GM18867 (cell line): Measurements from ENCODE around the gene SEMA3C.

Experiments
- ATAC-seq: cut with Tn5 transposase; IDR thresholded peaks from one replicate; pipeline ENCODE4 v1.9.1; 2021; ENCODE audit warnings: mild to moderate bottlenecking, moderate library complexity; ENCODE audit not compliant: unreplicated experiment

SEMA3C gene

DNA sequence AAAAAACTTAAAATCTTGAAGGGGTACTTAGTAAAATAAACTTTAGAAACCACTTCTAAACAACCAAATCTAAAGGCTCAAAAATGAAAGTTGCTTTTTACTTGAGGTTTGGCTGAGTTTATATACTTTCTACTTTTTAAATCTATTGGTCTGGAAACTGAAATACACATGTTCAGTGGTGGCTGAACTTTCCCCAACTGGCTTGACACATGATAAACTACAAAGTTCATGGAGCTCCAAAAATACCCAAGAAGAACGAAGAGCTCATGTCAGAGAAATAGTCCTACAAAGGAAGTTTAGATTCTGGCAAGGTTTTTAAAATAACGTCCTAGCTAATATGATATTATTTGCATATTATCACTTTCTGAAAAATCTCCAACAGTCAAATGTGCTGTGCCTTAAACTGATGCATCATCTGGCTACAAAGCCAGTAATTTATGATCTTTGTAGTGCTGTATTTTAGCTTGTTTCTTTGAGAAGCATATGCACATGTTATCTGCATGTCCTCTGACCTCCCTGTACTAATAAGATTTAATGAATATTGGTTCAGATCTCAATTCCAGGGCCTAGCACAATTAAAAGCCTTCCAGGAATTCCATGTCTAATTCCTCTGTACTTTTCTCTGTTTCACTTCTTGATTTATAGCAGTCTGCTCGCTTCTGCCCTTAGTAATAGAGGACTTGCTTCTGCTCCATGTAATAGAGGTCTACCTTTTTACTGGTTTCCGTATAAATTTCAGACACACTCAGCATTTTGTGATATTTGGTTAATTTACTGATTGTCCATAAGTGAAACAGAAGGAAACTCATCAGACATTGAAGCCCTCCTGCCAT, 28.2 kb downstream of the SEMA3C start:
- ATAC-seq, result no peak

DNA sequence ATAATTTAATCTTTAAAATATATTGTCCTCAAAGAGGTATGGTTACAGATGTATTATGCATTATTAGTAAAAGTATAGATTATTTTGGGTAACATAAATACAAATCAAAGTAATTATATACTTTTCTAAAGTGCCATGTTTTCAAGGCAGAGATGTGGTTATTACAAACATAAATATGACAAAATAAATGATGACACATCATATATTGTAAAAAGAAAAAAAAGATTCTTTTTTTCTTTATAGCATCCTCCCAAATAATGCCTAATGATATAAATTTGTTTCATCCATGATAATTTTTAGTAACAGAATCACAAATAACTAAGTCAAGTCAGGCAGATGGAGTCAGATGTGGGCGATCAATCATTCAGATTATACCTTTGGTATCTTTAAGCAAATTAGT, 29.3 kb downstream of the SEMA3C start:
- no peak for ATAC-seq

DNA sequence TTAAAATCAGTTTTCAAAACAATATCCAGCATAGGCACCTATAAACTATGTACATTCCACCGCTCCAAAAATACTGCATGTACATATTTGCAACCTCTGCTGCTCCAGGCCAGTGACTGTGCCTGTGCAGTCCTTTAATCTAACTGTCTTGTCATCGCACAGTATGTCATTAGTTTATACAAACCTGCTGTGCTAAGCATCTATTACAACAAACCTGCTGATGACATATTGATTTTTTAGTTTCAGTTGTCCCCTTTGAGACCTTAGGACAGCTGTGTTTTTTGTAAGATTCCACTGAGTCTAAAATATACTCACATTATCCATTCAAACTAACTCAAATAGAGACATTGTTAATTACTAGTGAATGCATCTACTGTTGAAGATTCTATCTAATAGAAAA, 33.1 kb downstream of the SEMA3C start:
- no peak for ATAC-seq

DNA sequence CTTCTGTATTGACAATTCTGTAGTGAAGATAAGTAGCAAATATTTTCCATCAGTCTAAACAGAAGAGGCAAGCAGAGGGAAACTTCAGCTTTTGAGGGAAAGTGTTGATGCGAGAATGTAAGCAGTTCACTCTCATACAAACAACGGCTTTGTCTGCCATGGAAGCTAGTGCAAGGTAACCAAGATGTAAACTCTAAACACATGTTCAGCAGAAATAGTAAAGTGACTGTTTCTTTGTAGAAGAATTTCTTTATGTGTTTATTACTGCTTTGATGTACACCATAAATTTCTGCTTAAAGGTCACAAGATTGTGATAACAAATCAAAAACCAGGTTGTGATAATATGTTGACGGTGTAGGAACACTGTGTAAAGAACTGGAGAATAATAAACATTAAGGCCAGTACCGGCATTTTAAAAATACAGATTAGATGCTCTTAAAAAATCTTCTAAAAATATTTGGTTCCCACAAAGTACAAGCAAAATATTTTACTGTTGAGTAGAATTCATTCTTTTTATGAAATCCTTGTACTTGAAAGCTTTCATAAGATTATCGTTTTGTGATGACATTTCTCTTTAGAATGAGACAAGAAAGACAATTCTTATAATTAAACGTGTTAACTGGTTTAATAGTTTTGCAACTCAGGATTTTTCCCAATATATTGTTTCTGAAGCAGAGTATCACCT, 34.2 kb downstream of the SEMA3C start:
- ATAC-seq, result no peak

DNA sequence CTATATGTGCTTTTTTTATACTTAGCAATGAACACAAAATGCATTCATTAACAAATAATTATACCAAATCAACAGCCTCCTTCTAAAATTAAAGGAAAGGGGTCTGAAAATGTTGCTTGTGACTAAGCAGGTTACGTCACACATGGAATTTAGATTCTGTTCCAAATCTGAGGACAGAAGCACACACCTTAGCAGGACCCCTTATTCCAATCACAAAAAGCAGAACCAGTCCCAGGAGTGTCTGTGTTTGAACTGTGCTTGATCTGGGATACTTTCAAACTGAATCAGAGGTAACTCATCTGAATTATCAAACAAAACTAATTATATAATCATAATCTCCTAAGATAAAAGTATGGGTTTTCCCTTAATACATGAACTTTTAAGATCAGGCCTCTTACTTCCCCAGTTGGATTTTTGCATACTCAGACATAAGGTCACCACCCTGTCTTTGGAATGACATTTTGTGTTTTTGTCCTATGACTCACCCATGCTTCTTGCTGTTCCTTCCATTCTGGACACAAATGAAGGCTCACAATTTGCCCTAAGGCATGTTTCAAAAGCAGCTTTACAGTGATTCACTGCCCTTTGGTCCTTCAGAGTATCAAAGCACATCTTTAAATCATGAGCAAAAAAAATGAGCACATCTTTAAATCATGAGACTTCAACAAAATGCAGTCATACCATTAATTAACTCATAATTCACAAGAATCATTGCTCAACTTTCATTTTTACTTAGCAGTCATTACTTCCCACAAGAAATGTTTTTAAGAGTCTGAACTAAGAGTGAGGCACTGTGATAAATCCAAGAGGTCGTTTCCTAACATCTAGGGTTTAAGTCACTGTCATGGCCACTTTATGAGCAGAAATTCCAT, 35.5 kb downstream of the SEMA3C start:
- no peak for ATAC-seq

DNA sequence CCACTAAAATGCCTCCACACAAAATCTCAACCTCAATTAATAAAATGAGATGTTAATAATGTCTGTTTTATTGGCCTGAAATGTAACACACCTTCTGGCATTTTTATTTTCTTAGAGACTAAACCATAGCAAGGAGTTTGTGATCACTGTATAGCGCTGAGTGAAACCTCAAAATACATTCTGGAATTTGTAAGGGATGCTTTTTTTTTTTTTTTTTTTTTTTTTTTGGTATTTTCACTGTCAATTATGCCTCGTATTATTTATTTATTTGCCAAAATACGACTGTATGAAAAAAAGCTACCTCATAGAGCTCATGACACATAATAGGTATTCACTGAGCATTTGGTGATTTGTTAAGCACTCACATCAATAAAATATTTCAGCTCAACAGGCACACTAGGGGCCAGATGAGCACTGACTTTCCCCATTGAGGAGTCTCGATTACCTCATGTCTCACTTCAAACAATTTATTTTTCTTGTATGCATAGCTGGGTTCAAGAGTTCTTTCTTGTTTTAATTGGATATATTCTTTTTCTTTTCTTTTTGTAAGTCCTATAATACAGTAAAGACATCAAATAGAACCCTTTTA, 36.5 kb downstream of the SEMA3C start:
- ATAC-seq, result no peak

DNA sequence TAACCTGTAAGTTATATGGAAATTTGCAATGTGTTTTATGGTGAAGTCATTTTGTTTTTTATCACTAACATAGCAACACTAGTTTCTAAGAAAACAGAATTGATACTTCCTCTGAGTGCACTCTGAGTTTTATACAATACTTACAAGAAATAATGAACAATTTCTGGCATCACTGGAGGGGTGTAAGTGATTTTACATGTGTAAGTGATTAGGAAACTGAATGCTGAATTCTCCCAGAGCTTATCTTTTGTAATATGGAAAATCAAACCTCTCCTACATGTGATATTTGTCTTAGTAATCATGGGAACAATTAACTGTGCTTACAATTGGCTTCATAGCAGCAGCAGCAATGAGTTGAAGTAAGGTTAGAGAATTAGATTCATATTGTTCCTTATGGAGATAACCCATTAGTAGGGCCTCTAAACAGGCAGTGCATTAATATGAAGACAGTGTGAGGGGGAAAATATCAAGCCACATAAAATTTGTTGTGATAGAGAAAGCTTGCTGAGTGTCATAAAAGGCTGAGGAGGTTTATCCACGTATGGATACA, 37.4 kb downstream of the SEMA3C start:
- no peak for ATAC-seq

DNA sequence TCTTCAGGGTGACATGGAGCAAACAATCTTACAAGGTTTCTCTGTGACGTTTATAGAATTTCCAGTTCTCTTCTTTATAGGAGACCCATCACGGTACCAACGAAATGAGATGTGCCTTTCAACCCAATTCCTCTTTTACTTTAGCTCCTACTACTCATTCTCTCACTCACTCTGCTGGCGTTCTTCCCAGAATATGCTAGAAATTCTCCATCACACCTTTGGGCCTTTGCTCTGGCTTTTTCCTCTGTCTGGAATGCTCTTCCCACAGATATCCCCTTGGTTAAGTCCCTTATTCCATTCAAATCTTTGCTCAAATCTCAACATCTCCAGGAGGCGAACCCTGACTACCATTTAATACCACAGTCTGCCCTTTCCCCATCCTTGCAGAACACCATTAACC, 39.0 kb downstream of the SEMA3C start:
- no peak for ATAC-seq

DNA sequence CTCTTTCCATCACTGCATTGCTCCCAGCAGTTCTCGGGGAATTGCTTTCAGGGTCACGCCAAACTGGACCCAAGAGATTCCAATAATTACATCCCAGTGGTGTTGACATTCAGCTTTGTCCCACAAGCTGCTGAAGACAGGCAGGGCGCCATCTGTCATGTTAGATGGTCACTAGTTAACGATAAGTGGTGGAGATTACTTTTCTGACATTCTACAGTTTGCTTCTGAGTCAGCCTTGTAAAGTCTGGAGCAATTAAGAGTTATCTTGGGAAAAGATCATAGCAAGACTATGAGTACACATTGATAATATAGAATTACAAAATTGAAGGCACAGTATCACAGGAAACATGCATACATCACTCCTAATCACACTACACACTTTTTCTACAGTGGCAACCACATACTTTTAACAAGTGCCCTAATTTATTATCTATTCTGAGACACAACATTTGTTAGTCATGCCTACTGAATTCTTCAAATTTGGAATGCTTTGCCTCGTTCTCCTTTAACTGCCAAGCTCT, 41.9 kb downstream of the SEMA3C start:
- no peak for ATAC-seq

DNA sequence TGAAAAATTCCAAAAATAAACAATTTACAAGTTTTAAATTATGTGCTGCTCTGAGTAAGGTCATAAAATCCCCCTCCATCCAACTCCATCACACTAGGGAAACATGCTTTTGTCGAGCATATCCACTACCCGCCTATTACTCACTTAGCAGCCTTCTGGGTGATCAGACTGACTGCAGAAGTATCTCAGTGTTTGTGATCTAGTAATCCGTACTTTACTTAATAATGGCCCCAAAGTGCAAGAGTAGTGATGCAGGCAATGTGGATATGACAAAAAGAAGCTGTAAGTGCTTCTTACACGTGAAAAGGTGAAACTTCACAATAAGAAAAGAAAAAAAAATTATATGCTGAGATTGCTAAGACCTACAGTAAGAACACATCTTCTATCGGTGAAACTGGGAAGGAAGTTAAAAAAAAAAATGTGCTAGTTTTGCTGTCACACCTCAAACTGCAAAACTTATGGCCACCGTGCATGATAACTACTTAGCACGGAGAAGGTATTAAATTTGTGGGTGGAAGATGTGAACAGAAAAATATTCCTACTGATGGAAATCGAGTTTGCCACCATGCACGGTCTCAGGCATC, 43.2 kb downstream of the SEMA3C start:
- ATAC-seq, result no peak

DNA sequence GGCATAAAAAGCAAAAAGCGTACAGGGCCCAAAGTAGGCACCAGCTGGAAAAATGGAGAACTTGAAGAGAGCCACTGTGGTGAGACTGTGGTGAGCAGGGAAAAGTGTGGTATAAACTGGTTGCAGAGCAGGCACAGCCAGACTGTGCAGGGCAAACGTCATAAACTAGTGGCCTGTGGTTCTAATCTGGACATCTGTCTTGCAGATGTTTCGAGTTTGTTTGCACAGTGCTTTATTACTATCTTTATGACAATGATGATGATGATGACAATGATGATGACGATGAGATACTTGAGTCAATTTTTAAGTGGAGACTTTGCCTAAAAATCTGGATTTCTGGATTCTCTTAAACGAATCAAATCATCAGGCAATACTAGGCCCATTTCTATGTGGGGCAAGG, 45.7 kb downstream of the SEMA3C start:
- ATAC-seq, result no peak

DNA sequence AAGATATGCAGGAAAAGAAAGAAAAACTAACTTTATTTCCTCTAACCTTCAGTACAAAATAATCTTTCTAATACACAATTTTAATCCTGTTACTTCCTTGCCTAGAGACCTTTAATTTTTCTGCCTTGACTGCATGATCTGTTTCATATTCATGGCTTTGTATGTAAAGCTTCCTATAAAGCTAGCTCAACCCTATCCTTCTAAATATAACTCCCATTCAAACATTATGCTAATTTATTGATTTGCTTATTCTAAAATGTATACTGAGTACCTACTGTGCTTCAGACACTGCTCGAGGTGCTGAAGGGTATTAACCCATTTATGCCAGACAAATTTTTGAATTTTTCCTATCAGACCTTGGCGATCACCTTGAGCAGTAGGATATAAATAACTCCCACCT, 47.6 kb downstream of the SEMA3C start:
- ATAC-seq, result no peak

DNA sequence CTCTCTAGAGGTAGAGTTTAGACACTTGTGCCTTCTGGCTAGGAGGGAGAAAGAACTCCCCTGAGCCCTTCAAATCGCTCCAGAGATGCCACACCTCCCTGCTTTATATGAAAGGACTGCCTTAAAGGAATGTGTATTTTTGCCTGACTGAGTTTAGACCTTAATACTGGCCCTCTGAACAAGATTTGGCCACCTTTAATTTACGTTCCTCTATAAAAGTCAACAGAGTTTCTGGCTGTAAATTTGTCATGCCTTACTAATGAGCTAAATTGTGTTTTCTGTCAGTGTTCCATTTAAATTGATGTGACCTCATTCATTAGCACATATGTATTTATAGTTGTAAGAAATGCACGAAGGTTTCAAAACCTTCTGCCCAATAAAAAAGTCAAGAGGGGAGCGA, 48.0 kb downstream of the SEMA3C start:
- no peak for ATAC-seq

DNA sequence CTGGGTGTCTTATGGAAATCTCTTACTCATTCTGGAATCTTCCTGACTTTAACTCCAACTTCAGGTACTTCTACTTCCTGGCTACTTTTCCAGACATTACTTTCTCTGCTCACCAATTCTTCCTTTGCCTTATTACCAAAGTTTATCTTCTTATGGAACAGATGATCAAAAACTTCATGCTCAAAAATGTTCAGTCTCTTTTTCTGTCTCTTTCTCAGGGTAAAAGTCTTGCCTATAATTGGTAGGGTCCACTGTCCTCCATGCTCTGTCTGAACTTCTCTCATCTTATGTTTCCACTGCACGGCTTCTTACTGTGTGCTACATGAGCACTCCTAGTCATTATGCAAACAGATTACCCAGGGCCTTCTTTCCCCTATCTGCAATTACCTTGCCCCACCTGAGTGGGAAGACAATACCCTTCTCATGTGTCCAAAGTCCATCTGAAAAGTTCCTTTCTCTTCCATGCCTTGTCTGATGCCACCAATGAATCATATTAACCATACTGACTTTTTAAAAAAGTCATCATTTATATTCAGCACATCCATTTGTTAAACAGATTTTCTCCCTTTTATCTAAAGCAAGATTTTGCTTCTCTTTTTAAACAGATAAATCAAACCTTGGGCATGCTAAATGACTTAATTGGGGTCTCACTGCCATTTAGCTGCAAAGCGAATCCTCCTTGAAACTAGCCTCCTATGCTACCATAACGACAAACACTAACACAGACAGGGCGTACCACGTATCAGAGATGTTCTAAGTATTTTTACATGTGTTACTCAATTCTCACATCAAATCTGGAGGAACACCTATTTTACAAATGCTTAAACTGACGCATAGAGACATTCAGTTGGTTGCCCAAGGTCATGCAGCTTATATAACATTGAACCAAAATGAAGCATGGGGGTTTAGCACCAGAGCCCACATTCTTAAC, 48.8 kb downstream of the SEMA3C start:
- ATAC-seq, result no peak

DNA sequence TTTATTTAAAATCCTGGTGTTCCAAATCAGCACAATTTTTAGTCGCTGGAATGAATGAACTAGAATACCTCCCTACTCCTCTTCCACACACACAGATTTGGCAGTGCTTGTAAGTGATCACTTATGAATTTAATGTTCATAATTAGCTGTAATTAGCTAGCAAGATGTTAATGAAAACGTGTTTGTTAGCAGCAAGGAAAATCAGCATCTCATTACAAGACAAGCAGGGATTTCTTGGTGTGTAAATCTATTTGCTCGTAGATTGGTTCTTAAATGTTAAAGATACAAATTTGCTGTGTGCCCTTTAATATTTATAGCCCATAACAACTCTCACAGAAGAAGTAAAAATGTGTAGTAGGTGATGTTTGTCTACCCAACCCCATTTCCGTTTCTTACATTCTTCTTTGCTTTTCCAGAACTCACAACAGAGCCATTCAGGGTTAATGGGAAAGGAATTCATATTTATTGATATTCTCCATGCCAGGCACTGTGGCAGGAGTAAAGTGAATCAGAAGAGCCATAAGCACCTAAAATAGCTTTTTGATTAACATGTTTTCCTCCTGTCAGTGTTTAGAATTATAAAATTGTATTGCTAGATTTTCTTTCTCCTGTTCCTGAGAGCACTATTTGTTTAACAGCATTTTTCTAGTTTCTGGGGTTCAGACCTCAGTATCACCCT, 49.6 kb downstream of the SEMA3C start:
- ATAC-seq, result no peak

DNA sequence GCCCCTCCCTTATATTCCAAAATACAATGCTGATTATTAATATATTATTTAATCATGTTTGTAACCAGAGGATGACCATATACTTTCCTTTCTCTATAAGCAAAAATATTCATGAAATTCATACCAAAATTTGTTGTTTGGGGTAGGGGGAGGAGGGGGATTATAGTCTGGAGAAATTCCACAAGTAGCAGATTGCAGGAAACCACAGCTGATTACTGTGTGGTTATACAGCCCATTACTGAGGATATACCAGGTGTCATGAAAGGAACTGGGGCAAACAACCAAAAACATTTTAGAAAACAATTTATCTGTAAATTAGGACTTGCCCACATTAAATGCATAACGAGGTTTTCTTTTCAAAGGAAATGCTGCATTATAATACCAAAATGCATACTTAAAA, 50.3 kb downstream of the SEMA3C start:
- ATAC-seq, result no peak

DNA sequence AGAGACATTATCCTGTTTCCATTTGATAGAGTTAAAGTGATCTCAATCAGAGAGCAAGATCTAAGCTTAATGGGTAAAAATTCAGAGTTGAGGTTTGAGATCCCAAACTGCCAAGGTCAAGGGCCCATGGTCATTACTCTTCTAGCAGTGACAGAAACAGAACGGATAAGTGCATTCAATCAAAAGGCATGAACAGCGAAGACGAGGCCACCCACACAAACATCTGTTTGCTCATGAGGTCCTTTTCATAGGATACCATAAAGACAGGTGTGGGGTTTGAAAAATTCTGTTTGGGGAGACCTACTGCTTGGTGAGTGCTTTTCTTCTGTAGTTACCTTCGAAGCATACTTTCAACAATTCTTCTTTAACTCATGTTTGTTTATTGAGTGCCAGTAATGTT, 58.3 kb downstream of the SEMA3C start:
- ATAC-seq, result no peak

DNA sequence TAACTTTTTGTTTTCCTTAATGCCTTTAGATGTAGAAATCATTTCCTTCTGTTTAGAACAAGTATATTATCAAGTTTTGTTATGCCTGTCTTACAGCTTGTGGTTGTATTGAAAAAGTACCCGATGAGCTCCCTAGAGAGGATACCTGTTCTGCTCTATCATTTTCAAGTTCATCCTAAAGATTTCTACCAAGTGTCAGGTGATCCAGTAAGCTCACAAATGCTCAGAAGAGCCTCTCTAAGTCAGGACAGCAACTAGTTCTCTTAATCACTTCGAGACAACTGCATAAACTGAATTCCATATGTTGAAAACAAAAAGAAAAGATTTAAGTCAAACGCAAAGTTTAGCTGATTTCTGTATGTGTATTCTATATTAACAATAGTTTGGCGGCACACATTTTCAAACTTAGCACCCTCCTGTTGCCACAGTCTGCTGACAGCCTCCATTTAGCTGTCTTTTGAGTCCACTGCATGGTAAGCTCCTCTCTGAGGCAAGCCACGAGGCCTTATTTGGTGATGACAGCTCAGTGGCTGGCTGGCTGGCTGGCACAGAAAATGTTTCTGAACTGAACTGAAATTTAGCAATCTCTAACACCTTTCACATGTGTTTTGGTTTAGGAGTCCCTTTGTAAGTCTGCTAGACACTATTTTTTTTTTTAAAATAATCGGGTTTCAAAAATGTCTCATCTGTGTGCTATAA, 59.4 kb downstream of the SEMA3C start:
- ATAC-seq, result no peak
